Astrocyte (in vitro differentiated cells and primary cell): ENCODE data around the gene CLMP.

Source experiments
- CTCF ChIP-seq: IDR thresholded peaks from 2 replicates; pipeline ENCODE4 v1.5.1; 2011; ENCODE audit warnings: low read depth, mild to moderate bottlenecking, inconsistent platforms, low read length, moderate library complexity; ENCODE audit not compliant: insufficient read depth
- EZH2 ChIP-seq: IDR thresholded peaks from 2 replicates; pipeline ENCODE4 v1.6.1; 2012; ENCODE audit warnings: mild to moderate bottlenecking, low read length, inconsistent platforms; ENCODE audit not compliant: insufficient read depth

GRCh38 chr11:123176785-123177184 lies 18.3 kb downstream of the CLMP start:
- TF ChIP-seq CTCF: no peak
- TF ChIP-seq EZH2: no peak
